H1 (cell line): Measurements from ENCODE around the gene PRXL2B. TPM values are rescaled to one million over a fixed set of nuclear protein-coding genes. Genes with fewer than 3 reads are reported as not detected.

ENCODE experiments used
- CTCF ChIA-PET: fragments of 300-600 bp; sonication (Branson Sonifier 250); formaldehyde crosslinking; loops from one replicate; lab custom pipeline; 2021; ENCODE audit not compliant: partially characterized antibody; lab: Charles Lee
- POLR2A ChIA-PET: fragments of 300-600 bp; sonication (Branson Sonifier 250); formaldehyde crosslinking; loops from one replicate; lab custom pipeline; 2021; ENCODE audit warnings: inconsistent platforms; ENCODE audit not compliant: partially characterized antibody; lab: Charles Lee
- DNase-seq, 2 experiments: peaks; one replicate each; pipeline versions ENCODE4 v3.0.0 to v3.0.0-alpha.2; 2010 to 2022; ENCODE audit warnings: low spot score in 2 of 2, low read depth in 1 of 2, mixed read lengths in 1 of 2
- FAIRE-seq: peaks from 2 replicates; lab custom pipeline; 2011; peaks lifted over from hg19 to GRCh38; lab: Jason Lieb, UNC
- H2AFZ ChIP-seq: 2 replicates; pipeline ENCODE4 v1.8.1; 2012; ENCODE audit warnings: low read length, inconsistent platforms
- H2AK5ac ChIP-seq: 2 replicates; pipeline ENCODE4 v1.6.1; 2013; ENCODE audit warnings: low read depth, low read length
- H2BK120ac ChIP-seq: replicated peaks from 2 replicates; pipeline ENCODE3; 2013; ENCODE audit warnings: low read depth, low read length, inconsistent platforms
- H2BK12ac ChIP-seq: 2 replicates; pipeline ENCODE4 v1.6.1; 2013; ENCODE audit warnings: low read depth, low read length
- H2BK15ac ChIP-seq: 2 replicates; pipeline ENCODE4 v1.6.1; 2013; ENCODE audit warnings: low read length
- H2BK20ac ChIP-seq: 2 replicates; pipeline ENCODE4 v1.6.1; 2013; ENCODE audit warnings: low read length
- H2BK5ac ChIP-seq: 2 replicates; pipeline ENCODE4 v1.6.1; 2013; ENCODE audit warnings: low read depth, low read length
- H3K14ac ChIP-seq: 2 replicates; pipeline ENCODE4 v1.6.1; 2013; ENCODE audit warnings: inconsistent platforms; ENCODE audit not compliant: insufficient read length
- H3K18ac ChIP-seq: 2 replicates; pipeline ENCODE4 v1.6.1; 2013; ENCODE audit warnings: low read length; ENCODE audit errors: extremely low read depth
- H3K23ac ChIP-seq: 2 replicates; pipeline ENCODE4 v1.6.1; 2013; ENCODE audit warnings: inconsistent platforms; ENCODE audit not compliant: insufficient read length
- H3K23me2 ChIP-seq: 2 replicates; pipeline ENCODE4 v1.6.1; 2013; ENCODE audit warnings: low read depth, low read length
- H3K27ac ChIP-seq: 2 replicates; pipeline ENCODE4 v1.6.1; 2011; ENCODE audit warnings: low read depth, low read length, inconsistent platforms
- H3K27me3 ChIP-seq, 4 experiments: replicated peaks in 1 of 4; 1 replicate in 1 of 4; 2 replicates in 3 of 4; pipeline versions ENCODE4 v1.6.1 to v1.8.1; 2011 to 2013; ENCODE audit warnings: low read length in 3 of 4, mild to moderate bottlenecking in 3 of 4, inconsistent platforms in 2 of 4, mixed read lengths in 2 of 4, moderate library complexity in 1 of 4; ENCODE audit not compliant: control insufficient read depth in 3 of 4, insufficient read depth in 3 of 4; ENCODE audit errors: extremely low read depth in 1 of 4
- H3K36me3 ChIP-seq, 4 experiments: 2 replicates each; pipeline versions ENCODE4 v1.6.1 to v1.8.1; 2011 to 2013; ENCODE audit warnings: mild to moderate bottlenecking in 4 of 4, low read length in 3 of 4, moderate library complexity in 2 of 4, control low read depth in 1 of 4, inconsistent platforms in 1 of 4; ENCODE audit not compliant: insufficient read depth in 4 of 4, control insufficient read depth in 2 of 4
- H3K4ac ChIP-seq: replicated peaks from 2 replicates; pipeline ENCODE3; 2013; ENCODE audit warnings: low read length, low read depth, mixed read lengths, inconsistent platforms; ENCODE audit not compliant: insufficient read length
- H3K4me1 ChIP-seq, 4 experiments: replicated peaks in 1 of 4; 1 replicate in 1 of 4; 2 replicates in 3 of 4; pipeline versions ENCODE4 v1.6.1 to v1.8.1; 2011 to 2013; ENCODE audit warnings: low read length in 3 of 4, inconsistent platforms in 2 of 4, mixed read lengths in 1 of 4; ENCODE audit not compliant: insufficient read depth in 4 of 4, control insufficient read depth in 3 of 4
- H3K4me2 ChIP-seq, 2 experiments: 2 replicates each; pipeline versions ENCODE4 v1.6.1 to v1.8.1; 2011 to 2013; ENCODE audit warnings: low read depth in 2 of 2, low read length in 2 of 2, control low read depth in 1 of 2, inconsistent platforms in 1 of 2, mild to moderate bottlenecking in 1 of 2; ENCODE audit not compliant: insufficient read depth in 1 of 2
- H3K4me3 ChIP-seq, 4 experiments: fragments of 200-600, 300-600 bp in 1 of 4; sonication (generic), shearing (Covaris generic), sonication (Bioruptor Twin) in 1 of 4; 2 replicates each; pipeline versions ENCODE4 v1.5.1 to v1.8.1; 2011 to 2016; ENCODE audit warnings: low read length in 4 of 4, low read depth in 3 of 4, control low read depth in 2 of 4, inconsistent platforms in 2 of 4, mild to moderate bottlenecking in 2 of 4, mixed read lengths in 1 of 4, moderate library complexity in 1 of 4; ENCODE audit not compliant: insufficient read depth in 2 of 4; ENCODE audit errors: extremely low read depth in 1 of 4
- H3K56ac ChIP-seq: replicated peaks from 2 replicates; pipeline ENCODE3; 2013; ENCODE audit warnings: low read depth, mild to moderate bottlenecking, mixed read lengths, low read length, inconsistent platforms; ENCODE audit not compliant: insufficient read length
- H3K79me1 ChIP-seq: 2 replicates; pipeline ENCODE4 v1.6.1; 2013; ENCODE audit warnings: low read depth, low read length, control low read depth
- H3K79me2 ChIP-seq, 2 experiments: 2 replicates each; pipeline versions ENCODE4 v1.6.1 to v1.8.1; 2012 to 2013; ENCODE audit warnings: low read length in 2 of 2, mild to moderate bottlenecking in 2 of 2, inconsistent platforms in 1 of 2; ENCODE audit not compliant: insufficient read depth in 2 of 2, control insufficient read depth in 1 of 2
- H3K9ac ChIP-seq, 4 experiments: replicated peaks in 1 of 4; 1 replicate in 1 of 4; 2 replicates in 3 of 4; pipeline versions ENCODE4 v1.6.1 to v1.8.1; 2011 to 2013; ENCODE audit warnings: low read depth in 3 of 4, low read length in 3 of 4, control low read depth in 2 of 4, mild to moderate bottlenecking in 2 of 4, moderate library complexity in 2 of 4, inconsistent platforms in 1 of 4; ENCODE audit errors: extremely low read depth in 1 of 4
- H3K9me3 ChIP-seq, 2 experiments: 2 replicates each; pipeline versions ENCODE4 v1.6.1 to v1.8.1; 2012 to 2013; ENCODE audit warnings: mild to moderate bottlenecking in 2 of 2, moderate library complexity in 2 of 2, control low read depth in 1 of 2, inconsistent platforms in 1 of 2, low read depth in 1 of 2, low read length in 1 of 2, mixed read lengths in 1 of 2; ENCODE audit not compliant: insufficient read depth in 2 of 2
- H4K20me1 ChIP-seq, 2 experiments: replicated peaks in 1 of 2; 2 replicates each; pipeline versions ENCODE3 to v1.8.1; 2011 to 2013; ENCODE audit warnings: inconsistent platforms in 2 of 2, low read length in 2 of 2, mild to moderate bottlenecking in 1 of 2; ENCODE audit not compliant: insufficient read depth in 2 of 2, control insufficient read depth in 1 of 2
- H4K5ac ChIP-seq: 2 replicates; pipeline ENCODE4 v1.6.1; 2013; ENCODE audit warnings: low read length, low read depth, mixed read lengths, inconsistent platforms; ENCODE audit not compliant: insufficient read length
- H4K8ac ChIP-seq: 2 replicates; pipeline ENCODE4 v1.8.0; 2013; ENCODE audit warnings: mild to moderate bottlenecking, moderate library complexity, low read length, inconsistent platforms; ENCODE audit not compliant: insufficient read depth; ENCODE audit errors: extremely low read depth
- H4K91ac ChIP-seq: replicated peaks from 2 replicates; pipeline ENCODE3; 2013; ENCODE audit warnings: low read length, mixed read lengths, inconsistent platforms; ENCODE audit not compliant: insufficient read length
- ATF3 ChIP-seq: IDR thresholded peaks from 2 replicates; pipeline ENCODE4 v1.6.1; 2011; ENCODE audit warnings: low read depth, mild to moderate bottlenecking, low read length; ENCODE audit not compliant: insufficient read depth
- CBX5 ChIP-seq: fragments of 300-800, 300-1000 bp; sonication (generic); IDR thresholded peaks from 2 replicates; pipeline ENCODE4 v1.7.1; 2016; ENCODE audit warnings: antibody characterized with exemption, low read length, low read depth
- FOSL1 ChIP-seq: IDR thresholded peaks from 2 replicates; pipeline ENCODE4 v1.6.1; 2011; ENCODE audit warnings: mild to moderate bottlenecking, low read depth, low read length, moderate library complexity; ENCODE audit not compliant: insufficient read depth
- PHF8 ChIP-seq: fragments of 200-600 bp; sonication (generic); conservative IDR thresholded peaks from 2 replicates; pipeline ENCODE4 v1.7.1; 2012; ENCODE audit warnings: low read depth, mild to moderate bottlenecking, inconsistent platforms, low read length, moderate library complexity
- RNF2 ChIP-seq: fragments of 200-900, 300-1000 bp; sonication (generic); IDR thresholded peaks from 2 replicates; pipeline ENCODE4 v1.7.1; 2016; ENCODE audit warnings: borderline replicate concordance, low read depth, mild to moderate bottlenecking, antibody characterized with exemption, low read length; ENCODE audit not compliant: poor library complexity, severe bottlenecking; ENCODE audit errors: missing control alignments
- RXRA ChIP-seq: IDR thresholded peaks from 2 replicates; pipeline ENCODE4 v1.6.1; 2011; ENCODE audit warnings: low read depth, mild to moderate bottlenecking, low read length, moderate library complexity; ENCODE audit not compliant: insufficient read depth
- SUZ12 ChIP-seq: fragments of 200-600 bp; sonication (generic); IDR thresholded peaks from 2 replicates; pipeline ENCODE4 v1.6.1; 2012; ENCODE audit warnings: mild to moderate bottlenecking, inconsistent platforms, low read length, moderate library complexity, mixed read lengths
- TAF7 ChIP-seq: optimal IDR thresholded peaks from 2 replicates; pipeline ENCODE3; 2011; ENCODE audit warnings: low read depth, mild to moderate bottlenecking, inconsistent platforms, low read length, moderate library complexity, borderline replicate concordance
- WGBS, 2 experiments: shearing (Covaris generic) in 1 of 2; methylation state at CpG; one replicate each; pipeline versions ENCODE4 v1.1.6 to v1.1.7; 2013 to 2015; ENCODE audit warnings: low lambda C conversion rate in 2 of 2, mixed read lengths in 2 of 2, inconsistent platforms in 1 of 2, low coverage in 1 of 2, missing lambda C conversion rate in 1 of 2; ENCODE audit not compliant: insufficient replicate concordance in 2 of 2, insufficient coverage in 1 of 2, insufficient read length in 1 of 2; ENCODE audit errors: extremely low coverage in 1 of 2, missing lambda C conversion rate in 1 of 2; 5-methylcytosine and 5-hydroxymethylcytosine counted together
- polyA plus RNA-seq, 7 experiments: library from polyadenylated mRNA; depleted of rRNA in 3 of 7; stranded (reverse) in 5 of 7; unstranded in 2 of 7; fragments of >200 nt in 5 of 7; fragments of 200-250 nt in 2 of 7; gene quantifications; 1 replicate in 5 of 7; 2 replicates in 1 of 7; 4 replicates in 1 of 7; pipeline versions ENCODE4 v1.2.1 to v1.2.3, GENCODE V29; 2011 to 2013; ENCODE audit warnings: missing spikeins in 2 of 7, mixed read lengths in 2 of 7
- total RNA-seq: library from RNA; stranded (reverse); fragmentation: NEBNext Ultra II Directional; extraction: Animal tissue kit (Norgen Biotek cat#: 25700); gene quantifications from 2 replicates; pipeline ENCODE4 v1.2.1, GENCODE V29; 2021

The PRXL2B gene
- total and polyA plus RNA-seq, 2 of the 8 experiments (the other 6 are each of a cell fraction or from before 2014, with no cell fraction given): 35.3 to 46.0 TPM

DNA sequence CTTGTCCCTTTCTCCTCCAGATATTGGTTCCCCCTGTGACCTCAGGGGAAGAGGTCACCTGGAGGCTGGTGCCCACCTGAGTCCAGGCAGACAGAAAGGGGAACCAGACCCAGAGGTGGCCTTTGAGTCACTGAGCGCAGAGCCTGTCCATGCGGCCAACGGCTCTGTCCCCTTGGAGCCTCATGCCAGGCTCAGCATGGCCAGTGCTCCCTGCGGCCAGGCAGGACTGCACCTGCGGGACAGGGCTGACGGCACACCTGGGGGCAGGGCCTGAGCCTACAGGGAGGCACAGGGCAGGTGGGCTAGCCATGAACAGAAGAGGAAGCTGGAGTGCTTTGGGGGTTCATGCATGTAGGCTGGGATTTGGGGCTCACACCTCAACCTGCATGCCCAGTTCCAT, 27.7 kb upstream of the PRXL2B start:
- peak overlapping the region; percentile 22; the same call in 1 of the 2 replicates for H4K8ac ChIP-seq
- H3K9ac ChIP-seq: no peak overlapping the region
- no peak overlapping the region for H2BK12ac ChIP-seq
- CTCF ChIA-PET: interaction anchor here (0.6 to 0.8 kb wide), 2 partner anchors 10 to 23 kb away, joined by 3 to 4 read pairs; no protein-coding TSS in a partner anchor
- H3K14ac ChIP-seq: no peak overlapping the region
- no peak overlapping the region for H2BK20ac ChIP-seq
- no peak overlapping the region for H2BK120ac ChIP-seq
- H3K18ac ChIP-seq: no peak overlapping the region
- H3K36me3 ChIP-seq: no peaks in the 10 kb centered on the region
- H3K56ac ChIP-seq: no peak overlapping the region
- peak overlapping the region; percentile 40 for H4K91ac ChIP-seq
- POLR2A ChIA-PET: no interaction called here
- H2BK15ac ChIP-seq: no peak overlapping the region
- TF ChIP-seq CBX5 (no peak), ATF3 (no peak), SUZ12 (no peak), FOSL1 (no peak), PHF8 (no peak), TAF7 (no peak), RNF2 (no peak), RXRA (no peak)
- TF ChIP-seq, all 59 proteins: peak for 0
- Histone ChIP-seq H2AK5ac (no peak overlapping the region), H3K4me3 (no peak overlapping the region), H4K20me1 (no peaks in the 10 kb centered on the region), H3K79me1 (no peaks in the 10 kb centered on the region), H3K4me1 (peaks cover 0 to 6% (median 0%) of the 10 kb centered on the region in 4 experiments; a peak in 2 of 7 replicates), H3K9me3 (no peaks in the 10 kb centered on the region; a peak in 1 of 4 replicates), H3K27ac (no peak overlapping the region), H3K4me2 (no peak overlapping the region), H3K27me3 (no peaks in the 10 kb centered on the region), H2AFZ (no peak overlapping the region), H3K4ac (no peak overlapping the region), H4K5ac (no peak overlapping the region), H3K79me2 (no peaks in the 10 kb centered on the region), H2BK5ac (no peak overlapping the region), H3K23ac (no peak overlapping the region), H3K23me2 (no peaks in the 10 kb centered on the region)
- FAIRE-seq (no peak), DNase-seq (no peak)
- WGBS, 2 experiments: 94% methylated on average over 4 of the region's 6 CpGs; no CpG with 5 or more reads in 1 of the 2 experiments
